Fibroblast of upper back skin (primary cell): ENCODE results near the gene BBS7.

Experiments used
- DNase-seq: peaks from one replicate; pipeline ENCODE4 v3.0.0-alpha.2; 2013

The BBS7 gene

DNA sequence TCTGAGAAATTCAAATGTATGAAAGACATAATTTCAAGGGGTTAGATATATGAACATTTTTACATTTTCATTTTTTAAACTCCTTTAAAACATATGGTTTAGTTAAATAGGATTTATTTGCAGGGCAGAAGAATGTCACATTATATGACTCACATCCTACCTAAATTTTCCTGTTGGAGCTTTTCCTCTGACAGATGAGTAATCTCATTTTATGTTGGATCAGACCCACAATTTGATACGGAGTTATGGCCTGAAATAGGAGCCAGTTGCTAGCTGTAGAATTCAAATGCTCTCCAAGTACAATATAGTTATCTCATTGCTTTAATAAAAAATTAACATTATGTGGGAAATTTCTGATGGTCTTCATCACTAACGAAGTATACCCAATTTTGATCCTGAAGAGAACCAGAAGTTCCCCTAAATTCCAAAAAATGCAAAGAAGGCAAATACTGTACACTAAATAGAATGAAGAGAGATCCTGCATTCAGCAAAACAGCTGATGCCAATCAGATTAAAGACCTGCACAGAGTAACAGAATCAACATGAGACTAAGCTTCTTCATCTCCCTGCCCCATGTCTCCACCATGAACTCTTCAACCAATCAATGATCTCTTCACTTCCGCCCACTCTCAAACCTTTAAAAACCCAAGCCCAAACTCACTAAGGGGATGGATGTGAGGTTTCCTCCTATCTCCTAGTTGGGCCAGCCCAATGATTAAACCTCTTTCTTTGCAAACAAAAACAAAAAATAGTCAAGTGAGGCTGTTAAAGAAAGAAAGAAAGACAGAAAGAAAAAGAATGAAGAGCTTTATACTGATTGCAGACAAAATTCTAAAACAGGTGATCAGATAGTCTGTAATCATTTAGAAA, 80.1 kb downstream of the BBS7 start:
- DNase-seq: peak; percentile 93

DNA sequence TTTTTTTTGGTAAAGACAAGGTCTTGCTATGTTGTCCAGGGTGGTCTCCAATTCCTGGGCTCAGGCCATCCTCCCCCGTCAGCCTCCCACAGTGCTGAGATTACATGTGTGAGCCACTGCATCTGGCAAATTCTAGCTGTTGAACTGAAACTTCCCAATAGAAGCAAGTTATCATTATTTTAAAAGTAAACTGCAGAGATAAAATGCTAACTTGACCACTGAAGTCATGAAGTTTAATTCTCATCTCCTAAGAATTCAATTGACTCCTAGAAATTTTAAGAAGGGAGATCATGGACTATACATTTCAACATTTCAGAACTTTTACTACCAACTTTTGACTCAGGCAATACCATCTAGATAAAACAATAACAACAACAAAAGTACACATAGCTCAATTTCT, 80.8 kb downstream of the BBS7 start:
- DNase-seq: peak; percentile 77

DNA sequence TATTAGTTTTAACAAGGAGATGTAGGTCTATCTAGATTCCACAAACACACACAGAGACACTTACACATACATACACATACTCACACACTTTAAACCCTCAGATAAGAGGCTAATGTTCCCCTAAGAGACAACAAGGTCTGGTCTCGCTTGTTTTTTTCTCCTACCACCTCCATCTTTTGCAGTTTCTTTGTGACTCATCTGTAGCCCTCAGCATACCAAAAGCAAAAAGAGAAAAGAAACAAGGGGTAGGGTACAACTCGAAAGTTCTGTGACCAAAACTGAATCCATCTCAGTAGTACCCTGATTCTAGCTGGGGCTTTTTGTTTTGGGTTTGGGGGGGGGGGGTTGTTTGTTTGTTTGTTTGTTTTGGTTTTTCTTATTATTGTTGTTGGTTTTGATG, 81.4 kb downstream of the BBS7 start:
- DNase-seq: no peak

DNA sequence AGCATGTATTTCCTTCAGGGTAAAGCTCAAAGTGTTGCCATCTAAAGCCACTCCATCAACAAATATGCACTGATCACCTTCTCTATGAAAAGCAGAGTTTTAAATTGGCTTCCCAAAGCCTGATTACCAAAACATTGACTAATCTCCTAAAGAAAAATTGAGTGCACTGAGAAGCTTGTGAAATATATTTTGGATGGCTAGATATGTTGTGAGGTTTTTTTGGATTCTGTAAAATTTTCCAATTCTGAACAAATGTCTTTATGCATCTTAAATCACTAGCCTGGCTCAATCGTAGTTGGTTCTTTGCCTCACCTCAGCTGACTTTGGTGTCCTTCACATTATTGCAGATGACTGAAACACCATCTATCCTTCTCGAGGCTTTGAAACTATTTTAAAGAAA, 84.1 kb downstream of the BBS7 start:
- no peak for DNase-seq

DNA sequence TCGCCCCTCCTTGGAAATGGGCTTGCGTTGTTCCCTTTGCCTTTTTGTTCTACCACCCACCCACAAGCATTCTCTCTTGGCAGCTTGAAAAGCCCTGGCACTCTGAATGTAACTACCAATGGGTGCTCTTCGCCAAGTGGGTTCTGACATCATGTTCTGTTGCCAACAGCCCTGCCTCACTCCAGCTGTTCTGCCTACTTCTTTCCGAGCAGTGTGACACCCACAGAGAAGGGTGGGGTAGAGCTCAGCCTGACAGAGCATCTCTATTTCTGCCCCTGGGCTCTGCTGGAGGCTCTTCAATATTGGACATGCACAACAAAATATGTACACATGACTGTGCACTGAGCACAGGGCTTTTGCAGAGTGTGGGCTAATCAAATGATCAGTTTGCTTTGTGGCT, 84.8 kb downstream of the BBS7 start:
- peak; percentile 40 for DNase-seq

DNA sequence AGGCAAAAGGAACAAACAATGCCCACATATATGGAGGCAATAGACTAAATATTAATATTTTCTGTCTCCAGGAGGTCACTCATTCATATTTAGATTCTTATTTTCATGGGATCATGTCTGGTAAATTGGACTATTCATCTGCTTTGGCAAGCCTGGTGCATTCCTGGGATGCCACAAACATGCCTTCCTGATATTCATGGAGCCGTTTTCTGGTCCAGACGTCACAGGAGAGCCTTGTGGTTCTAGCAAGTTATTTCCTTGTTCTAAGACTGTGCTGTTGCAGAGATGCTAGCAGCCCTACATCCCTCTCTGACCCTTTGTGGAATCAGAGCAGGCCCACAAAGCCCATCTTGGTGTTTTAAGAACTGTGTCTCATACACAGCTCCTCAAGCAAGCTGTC, 85.3 kb downstream of the BBS7 start:
- peak; percentile 99 for DNase-seq

DNA sequence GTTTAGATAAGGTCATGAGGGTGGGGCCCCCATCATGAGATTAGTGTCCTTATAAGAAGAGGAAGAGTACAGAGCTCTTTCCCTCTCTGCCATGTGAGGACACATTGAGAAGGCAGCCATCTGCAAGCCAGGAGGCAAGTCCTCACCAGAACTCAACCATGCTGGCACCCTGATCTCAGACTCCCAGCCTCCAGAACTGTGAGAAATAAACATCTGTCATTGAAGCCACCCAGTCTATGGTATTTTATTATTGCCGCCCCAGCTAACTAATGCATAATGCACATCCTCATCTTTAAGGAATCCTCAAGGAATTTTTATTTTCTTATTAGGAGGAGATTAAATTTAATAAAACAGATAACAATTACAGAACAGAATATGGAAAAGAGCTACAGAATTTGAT, 85.9 kb downstream of the BBS7 start:
- DNase-seq: peak; percentile 39

DNA sequence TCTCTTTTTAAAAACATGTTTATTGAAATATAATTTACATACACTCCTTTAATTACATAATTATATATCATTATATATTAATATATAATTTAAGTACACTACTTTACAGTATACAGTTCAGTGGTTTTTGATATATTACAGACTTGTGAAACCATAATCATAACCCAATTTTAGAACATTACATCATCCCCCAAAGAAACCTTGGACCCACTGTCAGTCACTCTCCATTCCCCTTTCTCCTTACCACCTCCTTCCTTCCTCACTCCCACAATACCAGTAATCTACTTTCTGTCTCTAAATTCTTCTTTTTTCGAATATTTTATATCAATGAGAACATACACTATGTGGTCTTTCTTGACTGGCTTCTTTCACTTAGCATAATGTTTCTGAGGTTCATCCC, 87.1 kb downstream of the BBS7 start:
- DNase-seq: no peak

DNA sequence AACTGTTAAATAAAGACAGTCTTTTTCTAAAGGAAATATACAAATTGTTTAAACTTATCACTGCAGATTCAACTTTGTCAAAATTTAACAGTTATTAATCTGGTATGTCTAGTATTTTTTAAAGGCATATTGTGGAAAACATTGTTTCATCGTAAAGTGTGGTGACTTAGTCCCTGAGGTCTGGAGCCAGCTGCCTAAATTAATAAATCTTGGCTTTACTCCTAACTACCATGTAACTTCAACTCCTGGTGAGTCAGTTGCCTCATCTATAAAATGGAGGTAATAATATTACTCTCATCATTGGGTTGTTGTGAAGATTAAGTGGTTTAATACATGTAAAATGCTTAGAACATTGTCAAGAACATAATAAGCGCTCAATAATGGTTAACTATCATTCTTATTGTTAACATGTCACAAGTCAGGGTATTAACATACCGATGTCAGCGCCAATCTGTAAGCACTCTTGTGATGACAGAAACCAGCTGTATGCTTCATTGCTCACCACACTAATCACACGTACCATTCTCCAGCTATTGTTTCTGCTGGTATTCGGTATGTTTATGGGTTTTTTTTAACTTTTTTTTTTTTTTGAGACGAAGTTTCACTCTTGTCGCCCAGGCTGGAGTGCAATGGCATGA, 91.2 kb downstream of the BBS7 start:
- DNase-seq: peak; percentile 62

DNA sequence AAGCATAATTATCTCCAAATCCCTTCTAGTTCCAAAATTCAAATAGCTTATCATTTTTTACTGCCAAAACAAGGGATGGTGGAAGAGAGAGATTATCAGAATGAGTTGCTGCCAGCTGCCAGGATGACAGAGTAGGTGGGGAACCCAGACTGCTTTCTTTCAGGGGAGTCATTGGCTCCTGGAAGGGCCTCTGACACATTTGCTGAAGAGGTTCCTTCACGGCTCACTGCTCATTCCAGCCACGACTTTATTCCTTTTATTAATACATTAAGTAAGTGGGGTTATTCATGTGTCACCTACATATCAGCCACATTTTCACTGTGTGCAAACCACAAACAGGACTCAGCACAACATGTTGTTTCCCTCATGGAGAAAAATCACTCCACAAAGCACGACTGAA, 92.6 kb downstream of the BBS7 start:
- no peak for DNase-seq

DNA sequence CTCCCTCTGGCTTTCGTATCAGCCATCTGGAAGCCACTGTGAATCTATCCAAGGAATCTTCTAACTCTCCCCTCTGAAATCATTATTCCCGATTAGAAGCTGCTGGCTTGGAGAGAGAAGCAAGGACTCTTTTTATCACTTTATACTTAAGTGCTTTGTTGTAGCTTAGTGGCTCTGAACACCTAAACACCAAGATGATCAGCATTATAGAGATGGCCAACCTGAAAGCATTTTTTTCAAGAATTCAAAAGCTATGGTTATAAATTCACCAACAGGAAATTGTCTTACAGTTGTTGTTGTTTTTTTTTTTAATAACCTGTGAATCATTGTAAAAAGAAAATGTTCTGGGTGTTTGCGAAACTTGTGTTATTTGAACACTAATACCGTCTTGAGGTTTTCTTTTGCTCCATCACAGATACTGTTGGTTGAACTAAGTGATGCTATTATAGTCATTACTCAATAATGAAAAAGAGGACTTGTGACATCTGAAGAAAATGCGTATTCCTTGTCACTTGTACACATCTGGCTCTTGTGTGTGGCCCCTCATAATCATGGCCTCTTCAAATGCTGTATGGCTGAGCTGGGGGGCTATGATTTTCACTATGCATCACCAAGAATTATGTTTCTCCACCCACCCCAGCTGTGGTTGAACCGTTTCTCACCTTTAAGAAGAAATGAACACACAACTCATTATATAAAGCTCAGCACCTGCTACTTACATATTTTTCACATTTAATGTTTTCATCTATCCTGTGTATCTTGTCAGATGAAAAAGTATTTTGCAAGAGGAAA, 93.5 kb downstream of the BBS7 start:
- DNase-seq: no peak
